OCI-LY1 (cell line): ENCODE measurements around the gene PVRIG.
"Not testable (repeated sequence)": the region's sequence is repeated elsewhere in the genome, so short reads cannot be mapped to it uniquely, and the experiment has no call there.

ENCODE experiments used
- H2AFZ ChIP-seq: fragments of 200-600 bp; sonication (generic), shearing (Covaris generic); 2 replicates; pipeline ENCODE4 v1.6.0; 2014; ENCODE audit warnings: antibody characterized with exemption, mild to moderate bottlenecking, low read length
- H3F3A ChIP-seq: fragments of 200-600 bp; sonication (generic), shearing (Covaris generic); 2 replicates; pipeline ENCODE4 v1.6.0; 2014; ENCODE audit warnings: mild to moderate bottlenecking, antibody characterized with exemption, low read length, moderate library complexity; ENCODE audit not compliant: insufficient read depth
- H3K27ac ChIP-seq: fragments of 200-600 bp; sonication (generic); 2 replicates; pipeline ENCODE4 v1.5.1; 2014; ENCODE audit warnings: low read length, mixed run types, mild to moderate bottlenecking, low read depth; ENCODE audit not compliant: poor library complexity, severe bottlenecking
- H3K27me3 ChIP-seq: fragments of 200-600 bp; sonication (generic); 2 replicates; pipeline ENCODE4 v1.6.0; 2014; ENCODE audit warnings: antibody characterized with exemption, mild to moderate bottlenecking, low read length, moderate library complexity; ENCODE audit not compliant: insufficient read depth
- H3K36me3 ChIP-seq: fragments of 200-600 bp; sonication (generic); 2 replicates; pipeline ENCODE4 v1.6.1; 2014; ENCODE audit warnings: mild to moderate bottlenecking, antibody characterized with exemption, low read length, moderate library complexity, mixed read lengths; ENCODE audit not compliant: insufficient read depth
- H3K4me1 ChIP-seq: fragments of 200-600 bp; sonication (generic); 2 replicates; pipeline ENCODE4 v1.5.1; 2014; ENCODE audit warnings: mild to moderate bottlenecking, low read length, moderate library complexity; ENCODE audit not compliant: insufficient read depth, severe bottlenecking
- H3K4me2 ChIP-seq: fragments of 200-600 bp; sonication (generic), shearing (Covaris generic); 2 replicates; pipeline ENCODE4 v1.6.1; 2014; ENCODE audit warnings: low read length
- H3K4me3 ChIP-seq: fragments of 200-600 bp; sonication (generic); 2 replicates; pipeline ENCODE4 v1.5.1; 2014; ENCODE audit warnings: low read length, low read depth, mild to moderate bottlenecking, mixed read lengths; ENCODE audit not compliant: poor library complexity, severe bottlenecking
- H3K79me2 ChIP-seq: fragments of 200-600 bp; shearing (Covaris generic); 2 replicates; pipeline ENCODE4 v1.6.1; 2016; ENCODE audit warnings: mixed run types, low read length, mixed read lengths; ENCODE audit not compliant: insufficient read depth
- H3K9ac ChIP-seq: fragments of 200-600 bp; sonication (generic), shearing (Covaris generic); 2 replicates; pipeline ENCODE4 v1.6.1; 2014; ENCODE audit warnings: mild to moderate bottlenecking, low read length, mixed read lengths
- H3K9me2 ChIP-seq: fragments of 200-600 bp; sonication (generic), shearing (Covaris generic); 2 replicates; pipeline ENCODE4 v1.6.1; 2014; ENCODE audit warnings: low read depth, mild to moderate bottlenecking, low read length, mixed read lengths
- H3K9me3 ChIP-seq: fragments of 200-600 bp; shearing (Covaris generic); 2 replicates; pipeline ENCODE4 v1.6.1; 2014; ENCODE audit warnings: low read length, mixed read lengths
- H4K20me1 ChIP-seq: fragments of 200-600 bp; sonication (generic), shearing (Covaris generic); 2 replicates; pipeline ENCODE4 v1.6.0; 2016; ENCODE audit warnings: mild to moderate bottlenecking, low read length; ENCODE audit not compliant: insufficient read depth
- EZH2 ChIP-seq: fragments of 200-600 bp; sonication (generic), shearing (Covaris generic); IDR thresholded peaks from 2 replicates; pipeline ENCODE4 v1.8.0; 2017; ENCODE audit warnings: borderline replicate concordance, mixed run types, mild to moderate bottlenecking, antibody characterized with exemption, low read length, moderate library complexity, mixed read lengths
- TF ChIP-seq, protein P1 (sequence below): fragments of 200-600 bp; sonication (generic), shearing (Covaris generic); IDR thresholded peaks from 2 replicates; pipeline ENCODE4 v1.5.1; 2017; ENCODE audit warnings: mild to moderate bottlenecking, antibody characterized with exemption, low read length, moderate library complexity, mixed read lengths

Gene PVRIG

GRCh38 chr7:100215895-100216294 is 3.9 kb upstream of the PVRIG start:
- no peaks in the 10 kb centered on the region for H3K79me2 ChIP-seq
- H3K9me2 ChIP-seq, result no peaks in the 10 kb centered on the region
- H3K4me2 ChIP-seq, result no peak overlapping the region
- no peaks in the 10 kb centered on the region for H3K27me3 ChIP-seq
- no peaks in the 10 kb centered on the region for H3K9me3 ChIP-seq
- TF ChIP-seq EZH2, result no peak
- TF ChIP-seq, protein P1, sequence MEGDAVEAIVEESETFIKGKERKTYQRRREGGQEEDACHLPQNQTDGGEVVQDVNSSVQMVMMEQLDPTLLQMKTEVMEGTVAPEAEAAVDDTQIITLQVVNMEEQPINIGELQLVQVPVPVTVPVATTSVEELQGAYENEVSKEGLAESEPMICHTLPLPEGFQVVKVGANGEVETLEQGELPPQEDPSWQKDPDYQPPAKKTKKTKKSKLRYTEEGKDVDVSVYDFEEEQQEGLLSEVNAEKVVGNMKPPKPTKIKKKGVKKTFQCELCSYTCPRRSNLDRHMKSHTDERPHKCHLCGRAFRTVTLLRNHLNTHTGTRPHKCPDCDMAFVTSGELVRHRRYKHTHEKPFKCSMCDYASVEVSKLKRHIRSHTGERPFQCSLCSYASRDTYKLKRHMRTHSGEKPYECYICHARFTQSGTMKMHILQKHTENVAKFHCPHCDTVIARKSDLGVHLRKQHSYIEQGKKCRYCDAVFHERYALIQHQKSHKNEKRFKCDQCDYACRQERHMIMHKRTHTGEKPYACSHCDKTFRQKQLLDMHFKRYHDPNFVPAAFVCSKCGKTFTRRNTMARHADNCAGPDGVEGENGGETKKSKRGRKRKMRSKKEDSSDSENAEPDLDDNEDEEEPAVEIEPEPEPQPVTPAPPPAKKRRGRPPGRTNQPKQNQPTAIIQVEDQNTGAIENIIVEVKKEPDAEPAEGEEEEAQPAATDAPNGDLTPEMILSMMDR, result no peak
- no peak overlapping the region for H3K4me3 ChIP-seq
- no peak overlapping the region for H2AFZ ChIP-seq
- no peaks in the 10 kb centered on the region for H4K20me1 ChIP-seq
- 0 out of 2 replicates have a peak, but pooled peaks cover 2% of the 10 kb centered on the region for H3F3A ChIP-seq
- H3K27ac ChIP-seq, result peak overlapping the region; percentile 23
- H3K36me3 ChIP-seq, result no peaks in the 10 kb centered on the region
- no peak overlapping the region for H3K9ac ChIP-seq
- peaks cover 75% of the 10 kb centered on the region for H3K4me1 ChIP-seq

GRCh38 chr7:100217934-100218333 is 1.8 kb upstream of the PVRIG start:
- not testable (repeated sequence) for H3F3A ChIP-seq, H3K79me2 ChIP-seq, H3K9me2 ChIP-seq, H4K20me1 ChIP-seq, H3K9me3 ChIP-seq, H3K9ac ChIP-seq, H3K4me3 ChIP-seq, H3K4me2 ChIP-seq, H3K27me3 ChIP-seq, H2AFZ ChIP-seq
- peak overlapping the region; percentile 97 for H3K27ac ChIP-seq
- H3K4me1 ChIP-seq, result peaks cover 85% of the 10 kb centered on the region
- H3K36me3 ChIP-seq, result peaks cover 15% of the 10 kb centered on the region; the same call in 1 of the 2 replicates
- TF ChIP-seq, protein P1, result peak; percentile 31

DNA sequence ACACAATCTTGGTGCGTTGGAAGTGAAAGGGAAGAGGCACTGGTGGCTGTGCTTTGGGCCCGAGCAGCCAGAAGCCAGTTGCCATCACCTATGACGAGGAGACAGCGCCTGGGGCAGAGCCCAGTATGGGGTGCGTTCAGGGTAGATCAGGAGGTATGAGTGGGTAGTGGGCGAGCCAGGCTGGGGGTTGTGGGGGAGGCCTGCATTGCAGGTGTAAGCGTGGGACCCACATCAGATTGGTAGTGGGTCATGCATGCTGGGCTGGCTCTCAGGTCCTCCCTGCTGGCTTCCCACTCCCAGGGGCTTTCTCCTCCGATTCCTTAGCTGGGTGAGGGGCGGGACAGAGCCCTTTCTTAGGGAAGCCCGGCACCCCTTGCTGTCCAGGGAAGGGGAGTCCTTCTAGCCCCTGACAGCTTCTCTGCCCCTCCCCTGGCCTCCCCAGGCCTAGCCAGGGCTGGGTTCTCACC is 445 bp upstream of the PVRIG start:
- Histone ChIP-seq H3K9me2 (no peaks in the 10 kb centered on the region), H3K4me3 (peak overlapping the region; percentile 75), H3K27ac (peak overlapping the region; percentile 97), H3K4me2 (peak overlapping the region; percentile 83), H3K9ac (peak overlapping the region; percentile 79), H3K36me3 (peaks cover 26% of the 10 kb centered on the region; the same call in 1 of the 2 replicates), H3F3A (0 out of 2 replicates have a peak, but pooled peaks cover 2% of the 10 kb centered on the region), H4K20me1 (no peaks in the 10 kb centered on the region), H2AFZ (no peak overlapping the region), H3K9me3 (no peaks in the 10 kb centered on the region), H3K79me2 (no peaks in the 10 kb centered on the region), H3K27me3 (no peaks in the 10 kb centered on the region), H3K4me1 (peaks cover 90% of the 10 kb centered on the region)
- TF ChIP-seq, protein P1, result no peak
